Uterus (tissue), 2 donors: ENCODE measurements around the gene NDUFAF4.

ENCODE experiments used
- CTCF ChIP-seq, 4 experiments: fragments of 200-600 bp in 2 of 4; fragments of 450-650 bp in 2 of 4; sonication (generic) in 2 of 4; IDR thresholded peaks; one replicate each; pipeline ENCODE4 v1.5.1; 2016 to 2019; ENCODE audit warnings: antibody characterized with exemption in 4 of 4, mild to moderate bottlenecking in 2 of 4, moderate library complexity in 1 of 4
- POLR2A ChIP-seq, 2 donors: fragments of 450-650 bp; IDR thresholded peaks; one replicate each; pipeline ENCODE4 v1.6.1; 2016; ENCODE audit warnings: antibody characterized with exemption in 2 of 2, mild to moderate bottlenecking in 1 of 2, moderate library complexity in 1 of 2

GRCh38 chr6:96856856-96857255 is 40.8 kb downstream of the NDUFAF4 start:
- no peak for TF ChIP-seq CTCF (IDR thresholded peaks at IDR 0.05)
- TF ChIP-seq POLR2A (IDR thresholded peaks at IDR 0.05) = no peak
